GM06990 (cell line): ENCODE data around the gene TMPRSS9.

ENCODE experiments used
- DNase-seq: peaks from one replicate; pipeline ENCODE4 v3.0.0-alpha.2; 2011; ENCODE audit not compliant: insufficient read length; ENCODE audit errors: extremely low read depth
- H3K27me3 ChIP-seq: replicated peaks from 2 replicates; pipeline ENCODE4 v1.6.0; 2011; ENCODE audit warnings: low read length; ENCODE audit not compliant: control insufficient read depth, insufficient read depth
- H3K36me3 ChIP-seq: 2 replicates; pipeline ENCODE4 v1.5.1; 2011; ENCODE audit warnings: low read length; ENCODE audit not compliant: control insufficient read depth, insufficient read depth
- H3K4me3 ChIP-seq: replicated peaks from 2 replicates; pipeline ENCODE4 v1.5.1; 2011; ENCODE audit warnings: low read depth, mild to moderate bottlenecking, control low read depth, low read length
- CTCF ChIP-seq: IDR thresholded peaks from 2 replicates; pipeline ENCODE4 v1.5.1; 2011; ENCODE audit warnings: low read length, control low read depth, mild to moderate bottlenecking, inconsistent platforms; ENCODE audit not compliant: insufficient read depth, poor library complexity, severe bottlenecking

TMPRSS9 gene

GRCh38 chr19:2446381-2446780, 86.3 kb downstream of the TMPRSS9 start:
- Histone ChIP-seq H3K36me3 (peaks cover 24% of the 10 kb centered on the region), H3K4me3 (no peak overlapping the region), H3K27me3 (no peaks in the 10 kb centered on the region)
- no peak for DNase-seq
- no peak for TF ChIP-seq CTCF

GRCh38 chr19:2449019-2449418, 89.0 kb downstream of the TMPRSS9 start:
- TF ChIP-seq CTCF, result no peak
- Histone ChIP-seq H3K27me3 (no peaks in the 10 kb centered on the region), H3K4me3 (no peak overlapping the region), H3K36me3 (peaks cover 13% of the 10 kb centered on the region)
- DNase-seq, result no peak

GRCh38 chr19:2451138-2451537, 91.1 kb downstream of the TMPRSS9 start:
- Histone ChIP-seq H3K4me3 (no peak overlapping the region), H3K36me3 (peaks cover 8% of the 10 kb centered on the region), H3K27me3 (no peaks in the 10 kb centered on the region)
- no peak for TF ChIP-seq CTCF
- DNase-seq, result no peak

GRCh38 chr19:2451741-2452140, 91.7 kb downstream of the TMPRSS9 start:
- H3K36me3 ChIP-seq, result peaks cover 8% of the 10 kb centered on the region
- no peak overlapping the region for H3K4me3 ChIP-seq

DNA sequence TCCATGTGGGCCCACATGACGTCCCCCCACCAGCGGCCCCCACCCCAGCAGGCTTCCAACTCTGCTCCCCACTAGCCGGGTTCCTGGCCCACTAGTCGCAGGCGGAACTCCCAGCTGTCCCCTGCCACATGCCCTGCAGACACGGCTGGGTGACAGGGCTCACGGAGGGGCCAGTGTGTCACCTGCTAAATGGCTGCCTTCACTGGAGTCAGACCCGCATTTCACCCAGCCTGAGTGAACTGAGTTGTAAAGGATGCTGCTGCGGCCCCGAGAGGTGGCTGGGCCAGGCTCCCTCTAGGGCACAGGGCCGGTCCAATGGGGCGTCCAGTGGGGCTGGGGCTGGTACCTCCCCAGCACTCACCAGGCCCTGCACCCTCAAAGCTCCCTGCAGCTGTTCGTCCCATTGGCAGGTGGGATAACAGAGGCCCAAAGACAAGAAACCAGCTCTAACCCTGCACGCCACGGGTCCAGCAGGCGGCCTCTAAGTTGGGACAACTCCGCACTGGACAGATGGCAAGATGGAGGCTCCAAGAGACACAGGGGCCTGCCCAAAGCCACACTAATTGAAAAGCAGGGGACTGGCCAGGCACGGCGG, 93.5 kb downstream of the TMPRSS9 start:
- Histone ChIP-seq H3K4me3 (peak overlapping the region; percentile 38), H3K36me3 (peaks cover 8% of the 10 kb centered on the region), H3K27me3 (no peaks in the 10 kb centered on the region)
- DNase-seq, result no peak
- TF ChIP-seq CTCF, result no peak

More at GRCh38 chr19:2451741-2452140, 91.7 kb downstream of the TMPRSS9 start:
- DNase-seq, result no peak
- H3K27me3 ChIP-seq, result no peaks in the 10 kb centered on the region
- no peak for TF ChIP-seq CTCF
